ENCODE data around the gene FRMPD1.

GRCh38 chr9:37650299-37650872 lies 368 bp upstream of the FRMPD1 start:
- TF ChIP-seq POLR2A (IDR thresholded peaks at IDR 0.05) (no peak), CTCF (IDR thresholded peaks at IDR 0.05) (no peak)
